Hematopoietic multipotent progenitor cell treated with erythropoietin and hydrocortisone succinate and interleukin-3 and kit ligand, for 15 days (in vitro differentiated cells): Measurements from ENCODE around the gene ENAH.

Experiments
- DNase-seq: peaks from one replicate; pipeline ENCODE4 v3.0.0-alpha.2; 2015; ENCODE audit warnings: low spot score

The ENAH gene

GRCh38 chr1:225451340-225451739 lies 201.6 kb downstream of the ENAH start:
- DNase-seq, result no peak

GRCh38 chr1:225450491-225451191 lies 202.3 kb downstream of the ENAH start:
- no peak for DNase-seq

GRCh38 chr1:225449774-225450173 lies 203.1 kb downstream of the ENAH start:
- DNase-seq, result no peak

GRCh38 chr1:225449261-225449660 lies 203.7 kb downstream of the ENAH start:
- no peak for DNase-seq

- DNase-seq, result no peak
Measured at GRCh38 chr1:225448146-225448805, 204.6 kb downstream of the ENAH start.

- no peak for DNase-seq
Measured at GRCh38 chr1:225447650-225448089, 205.3 kb downstream of the ENAH start.

GRCh38 chr1:225446981-225447615 lies 205.8 kb downstream of the ENAH start:
- DNase-seq, result no peak

- DNase-seq, result no peak
Measured at GRCh38 chr1:225446595-225446960, 206.3 kb downstream of the ENAH start.

- no peak for DNase-seq
Measured at GRCh38 chr1:225445639-225446594, 207.0 kb downstream of the ENAH start.

- DNase-seq, result no peak
Measured at GRCh38 chr1:225442123-225442505, 210.8 kb downstream of the ENAH start.

- DNase-seq, result no peak
Measured at GRCh38 chr1:225441314-225442122, 211.4 kb downstream of the ENAH start.

- no peak for DNase-seq
Measured at GRCh38 chr1:225440380-225441221, 212.3 kb downstream of the ENAH start.

GRCh38 chr1:225437710-225438437 lies 215.0 kb downstream of the ENAH start:
- DNase-seq, result no peak
